NOMO-1 treated with DMSO at 0.1 percent for 48 hours (cell line): ENCODE results near the gene NTNG2.

Experiments
- DNase-seq: peaks from one replicate; lab custom pipeline; 2025; ENCODE audit not compliant: unreplicated experiment; lab: John Stamatoyannopoulos, UW

The NTNG2 gene

DNA sequence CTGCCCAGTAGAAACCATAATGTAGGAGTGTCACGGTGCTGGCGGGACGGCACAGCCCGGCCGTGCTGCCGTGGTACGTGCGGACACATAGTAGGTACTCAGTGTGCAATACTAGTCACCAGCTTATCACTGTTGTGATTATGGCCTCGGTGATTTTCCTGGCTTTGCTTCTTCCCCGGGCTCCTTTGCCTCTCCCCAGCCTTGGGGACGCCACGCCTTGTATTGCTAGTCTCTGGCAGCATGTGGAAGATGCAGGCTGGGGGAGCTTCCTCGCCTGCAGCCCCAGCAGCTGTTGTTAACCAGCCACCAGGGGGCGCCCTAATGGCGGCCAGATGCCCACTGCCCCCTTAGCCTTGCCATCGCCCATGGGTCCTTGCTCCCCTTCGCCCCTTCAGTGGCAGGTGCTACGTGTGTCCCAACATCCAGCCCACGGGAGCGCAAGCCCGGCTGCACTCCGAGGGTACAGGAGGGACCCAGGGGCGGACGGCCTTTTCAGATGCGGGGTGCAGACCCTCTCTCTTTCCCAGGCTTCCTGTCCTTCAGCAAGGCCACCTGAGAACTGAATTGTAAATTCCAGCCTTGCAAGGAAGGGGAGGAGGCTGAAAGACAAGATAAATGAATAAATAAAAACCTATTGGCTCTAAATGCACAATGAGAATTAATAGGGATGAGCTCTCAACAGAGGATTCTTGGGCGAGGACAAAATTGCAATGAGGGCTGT is 8.0 kb downstream of the NTNG2 start:
- DNase-seq = peak; percentile 59

DNA sequence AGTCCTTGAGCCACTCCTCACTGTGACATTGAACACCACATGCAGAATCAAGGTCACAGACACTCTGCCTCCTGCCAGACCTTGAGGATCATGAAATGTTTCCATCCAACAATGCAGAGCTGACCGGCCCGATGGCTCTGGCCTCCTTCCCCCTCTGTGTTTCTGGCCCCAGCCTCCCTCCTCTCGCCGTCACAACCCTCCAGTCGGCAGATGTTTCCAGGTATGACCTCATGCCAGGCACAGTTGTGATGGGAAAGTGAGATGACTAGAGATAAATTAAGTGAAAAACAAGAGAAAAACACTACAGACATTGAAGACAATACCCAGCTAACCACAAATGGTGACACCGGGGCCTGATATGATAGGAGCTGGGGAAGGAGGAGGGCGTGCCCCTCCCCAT is 9.8 kb downstream of the NTNG2 start:
- no peak for DNase-seq

DNA sequence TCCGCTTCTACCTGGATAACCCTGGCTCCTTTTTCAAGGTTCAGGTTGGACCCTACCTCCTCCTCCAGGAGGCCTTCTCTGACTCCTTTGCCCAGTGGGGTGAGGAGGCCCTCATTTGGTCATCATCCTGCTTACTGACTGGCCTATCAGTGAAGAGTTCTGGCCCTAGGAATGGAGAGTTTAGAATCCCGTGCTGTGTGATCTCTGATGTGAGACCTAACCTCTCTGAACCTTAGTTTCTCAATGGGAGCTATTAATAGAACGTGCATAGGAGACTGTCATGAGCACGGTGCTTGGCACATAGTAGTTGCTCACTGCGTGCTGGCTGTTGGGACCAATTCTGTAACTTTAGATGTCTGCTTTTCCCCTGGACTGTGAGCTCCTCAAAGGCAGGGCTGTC is 10.3 kb downstream of the NTNG2 start:
- no peak for DNase-seq

DNA sequence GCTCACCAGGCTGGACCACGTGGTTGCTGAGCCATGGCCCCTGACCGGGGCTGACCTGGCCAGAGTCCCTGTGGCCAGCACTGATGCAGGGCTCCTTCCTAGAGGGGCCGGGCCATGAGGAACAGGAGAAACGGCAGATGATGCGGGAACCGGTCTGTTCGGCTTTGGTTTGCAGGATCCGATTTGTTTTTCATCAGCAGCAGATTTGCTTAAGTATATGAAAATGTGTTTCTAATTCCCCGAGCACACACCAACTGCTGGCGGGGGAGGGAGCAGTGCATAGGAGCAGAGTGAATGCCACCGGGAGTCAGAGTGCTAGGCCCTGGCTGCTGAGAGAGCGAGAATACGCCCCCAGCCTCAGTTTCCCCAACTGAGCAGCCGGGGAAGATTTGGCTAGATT is 13.6 kb downstream of the NTNG2 start:
- DNase-seq = no peak

DNA sequence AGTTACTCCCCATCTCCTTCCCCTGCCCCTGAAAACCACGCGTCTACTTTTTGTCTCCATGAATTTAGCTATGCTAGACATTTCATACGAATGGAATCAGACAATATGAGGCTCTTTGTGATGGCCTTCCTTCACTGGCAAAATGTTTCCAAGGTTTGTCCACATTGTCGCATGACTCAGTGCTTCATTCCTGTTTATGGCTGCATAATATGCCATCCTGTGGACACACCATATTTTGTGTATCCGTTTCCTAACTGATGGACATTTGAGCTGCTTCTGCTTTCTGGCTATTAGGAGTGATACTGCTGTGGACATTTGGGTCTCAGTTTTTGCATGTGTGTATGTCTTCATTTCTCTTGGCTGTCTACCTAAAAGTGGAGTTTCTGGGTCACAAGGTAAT is 14.5 kb downstream of the NTNG2 start:
- no peak for DNase-seq

DNA sequence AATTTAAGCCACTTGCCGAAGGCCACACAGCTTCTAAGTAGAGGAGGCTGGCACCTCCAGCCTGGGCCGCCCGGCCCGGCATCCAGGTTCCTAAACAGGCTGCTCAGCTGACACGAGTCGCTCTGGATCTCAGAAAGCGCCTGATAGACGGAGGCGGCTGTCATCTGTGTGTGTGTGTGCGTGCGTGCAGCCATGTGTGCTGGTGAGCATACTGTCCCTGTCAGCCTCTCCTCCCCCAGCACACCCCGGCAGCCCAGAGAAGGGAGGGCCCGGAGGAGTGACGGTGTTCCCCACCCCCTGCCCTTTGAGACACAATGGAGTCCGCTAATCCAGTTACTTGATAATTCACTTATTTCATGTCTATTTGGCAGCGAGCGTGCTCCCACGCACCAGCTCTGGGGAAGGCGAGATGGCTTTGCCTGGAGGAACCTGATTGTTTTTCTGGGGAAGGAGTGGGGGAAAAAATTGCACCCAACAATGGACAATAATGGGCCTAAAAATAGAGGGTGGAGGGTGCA is 20.0 kb downstream of the NTNG2 start:
- no peak for DNase-seq

DNA sequence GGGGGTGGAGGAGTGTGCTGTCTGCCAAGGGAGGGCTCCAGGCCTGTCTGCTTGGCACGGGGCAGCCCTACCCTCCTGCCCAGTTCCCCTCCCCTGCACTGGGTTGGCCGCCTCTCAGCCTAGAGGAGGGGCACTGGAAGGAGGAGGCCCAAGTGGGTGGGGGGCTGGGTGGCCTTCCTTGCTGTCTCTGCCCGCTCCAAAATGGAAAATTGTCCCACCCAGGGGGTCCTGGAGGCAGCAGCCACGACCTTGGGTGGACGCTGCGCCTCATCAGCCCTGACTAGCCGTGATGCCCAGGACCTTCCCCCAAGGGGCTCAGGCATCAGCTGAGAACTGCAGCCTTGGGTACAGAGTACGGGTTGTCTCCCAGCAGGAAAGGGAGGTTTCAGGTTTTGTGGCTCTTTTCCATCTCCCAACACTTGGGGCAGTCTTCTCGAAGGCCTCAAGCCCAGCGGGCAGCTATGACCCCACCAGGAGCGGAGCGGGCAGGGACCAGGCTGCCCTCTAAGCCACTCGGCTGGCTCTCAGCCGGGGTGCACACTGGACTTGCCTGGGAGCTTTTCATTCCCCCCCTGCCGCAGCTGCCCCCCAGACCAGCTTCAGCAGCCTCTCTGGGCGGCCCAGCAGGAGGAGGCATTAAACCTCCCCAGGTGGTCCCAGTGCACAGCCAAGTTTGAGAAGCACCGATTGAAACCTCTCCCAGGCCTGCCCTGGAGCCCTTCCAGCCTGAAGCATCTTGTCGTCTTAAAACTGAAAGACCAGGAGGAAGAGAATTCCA is 20.6 kb downstream of the NTNG2 start:
- no peak for DNase-seq

DNA sequence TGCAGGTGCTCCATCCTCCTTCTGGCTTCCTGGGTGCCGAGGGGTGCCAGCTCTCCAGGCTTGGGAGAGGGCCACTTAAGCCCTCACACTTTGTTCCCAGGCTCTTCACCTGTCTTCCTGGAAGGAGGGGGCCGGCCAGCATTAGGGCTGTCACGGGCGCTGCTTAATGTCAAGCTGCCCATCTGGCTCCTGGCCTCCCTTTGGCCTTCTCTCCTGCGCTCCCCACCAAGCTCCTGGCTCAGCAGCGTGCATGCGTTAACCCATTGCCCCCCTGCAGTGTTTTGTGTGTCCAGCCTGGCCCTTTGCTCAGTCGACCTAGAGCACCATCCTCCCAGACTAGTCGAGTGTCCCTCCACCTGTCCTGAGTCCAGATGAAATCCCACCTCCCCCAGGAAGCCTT is 21.3 kb downstream of the NTNG2 start:
- no peak for DNase-seq

DNA sequence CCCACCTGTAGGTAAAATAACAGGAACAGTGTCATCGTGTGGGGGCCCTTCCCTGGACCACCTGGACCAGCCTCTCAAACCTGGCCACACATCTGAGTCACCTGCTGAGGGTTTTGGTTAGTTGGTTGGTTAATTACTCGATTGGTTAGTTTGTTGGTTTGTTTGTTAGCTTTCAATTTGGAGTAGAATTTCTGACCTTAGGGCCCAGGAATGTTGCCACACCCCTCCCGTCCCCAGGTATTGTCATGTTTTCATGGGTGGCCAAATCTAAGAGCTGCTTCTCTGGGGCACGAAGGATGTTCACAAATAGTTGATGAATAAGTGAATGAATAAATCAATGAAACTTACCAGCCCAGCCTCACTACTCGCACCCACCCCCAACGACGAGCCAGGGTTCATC is 21.9 kb downstream of the NTNG2 start:
- no peak for DNase-seq

DNA sequence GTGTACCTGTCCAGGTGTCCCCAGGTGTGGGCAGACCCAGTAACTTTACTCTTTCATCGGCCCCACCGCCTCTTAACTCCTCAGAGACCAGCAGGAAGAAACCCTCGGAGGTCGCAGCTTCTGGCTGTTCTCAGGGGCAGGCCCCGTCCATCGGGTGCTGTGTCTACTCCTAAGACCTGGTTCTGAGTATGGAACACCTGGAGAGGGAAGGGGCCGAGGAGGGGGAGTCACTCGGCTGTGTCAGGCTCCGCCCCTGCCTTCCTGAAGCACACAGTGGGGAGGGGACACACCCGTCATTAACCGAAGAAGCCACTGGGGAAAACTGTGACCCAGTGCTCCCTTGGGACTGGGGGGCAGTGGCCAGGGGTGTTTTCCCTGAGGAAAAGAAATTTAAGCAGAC is 22.3 kb downstream of the NTNG2 start:
- no peak for DNase-seq

DNA sequence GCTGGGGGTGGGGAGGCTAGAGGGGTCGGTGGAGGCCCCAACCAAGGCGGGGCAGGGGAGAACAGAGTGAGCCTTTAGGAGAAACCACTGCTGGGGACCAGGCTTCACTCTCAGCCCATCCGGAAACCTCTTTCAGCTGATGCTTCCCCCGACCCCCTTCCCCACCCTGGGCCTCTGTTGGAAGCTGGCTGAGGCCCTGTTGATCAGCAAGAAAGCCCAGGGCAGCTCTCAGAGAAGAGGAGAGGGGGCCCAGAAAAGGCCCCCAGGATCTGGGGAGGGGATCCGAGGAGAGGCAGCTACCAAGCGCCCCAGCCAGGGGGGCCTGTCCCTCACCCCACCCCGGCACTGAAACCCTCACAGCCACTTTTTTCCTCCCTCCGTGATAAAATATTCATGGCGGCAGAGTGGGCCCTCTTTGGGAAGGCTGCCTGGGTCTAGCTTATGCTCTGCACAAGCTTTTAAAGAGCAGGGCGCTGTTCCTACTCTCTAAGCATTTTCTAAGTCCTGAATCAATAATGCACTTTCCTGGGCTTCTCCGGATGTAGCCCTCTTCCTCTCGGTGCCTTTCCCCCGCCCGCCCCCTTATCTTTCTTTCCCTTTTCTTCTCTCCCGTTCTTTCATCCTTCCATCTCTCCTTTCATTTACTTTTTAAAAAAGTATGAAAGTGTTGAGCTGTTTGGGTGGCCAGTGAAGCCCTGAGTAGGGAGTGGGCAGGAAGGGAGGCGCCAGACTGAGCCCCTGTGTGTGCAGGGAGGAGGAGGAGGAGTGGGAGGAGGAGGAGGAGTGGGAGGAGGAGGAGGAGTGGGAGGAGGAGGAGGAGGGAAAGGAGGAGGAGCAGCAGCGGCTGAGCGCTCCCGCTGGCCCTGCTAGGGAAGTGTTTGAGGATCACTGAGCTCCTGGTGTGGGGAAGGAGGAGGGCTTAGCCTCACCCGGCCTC is 23.5 kb downstream of the NTNG2 start:
- DNase-seq = no peak

DNA sequence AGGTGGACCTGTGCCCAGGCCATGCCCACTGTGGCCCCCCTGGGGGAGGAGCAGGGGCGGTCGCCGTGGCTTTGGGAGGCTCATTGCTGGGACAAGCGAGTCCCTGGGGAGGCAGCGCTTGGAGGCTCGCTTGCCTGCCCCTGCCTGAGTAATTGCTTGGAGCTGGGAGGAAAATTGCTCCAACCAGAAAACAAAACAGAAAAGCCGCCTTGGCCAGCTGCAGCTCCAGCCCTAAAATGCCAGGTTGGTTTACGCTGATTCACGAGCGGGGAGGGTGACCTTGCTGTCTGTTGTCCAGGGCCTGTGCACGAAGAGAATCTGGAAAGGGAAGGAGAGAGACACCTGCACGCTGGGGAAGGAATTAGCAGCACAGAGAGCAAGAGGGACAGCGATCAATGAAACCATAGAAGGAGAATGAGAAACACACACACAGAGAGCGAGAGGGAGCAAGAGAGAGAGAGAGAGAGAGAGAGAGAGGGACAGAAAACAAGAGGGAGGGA is 25.3 kb downstream of the NTNG2 start:
- no peak for DNase-seq

DNA sequence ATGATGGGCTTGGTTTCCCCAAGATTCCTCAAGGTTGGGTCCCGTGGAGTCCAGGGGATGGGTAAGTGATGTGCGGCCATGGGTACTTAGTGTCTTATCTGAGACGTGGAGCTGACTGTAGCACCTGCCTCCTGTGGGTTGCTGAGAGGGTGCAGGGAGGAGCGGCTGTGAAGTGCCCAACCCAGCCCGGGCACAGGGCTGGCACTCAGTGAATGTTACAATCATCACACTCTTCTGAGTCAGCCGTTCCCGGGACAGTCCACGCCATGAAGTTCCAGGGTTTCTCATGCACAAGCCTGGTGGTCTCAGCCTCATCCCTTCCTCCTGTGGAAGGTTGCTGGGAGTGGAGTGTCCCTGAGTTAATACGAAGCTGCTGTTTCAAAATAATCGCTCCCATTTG is 29.1 kb downstream of the NTNG2 start:
- no peak for DNase-seq

DNA sequence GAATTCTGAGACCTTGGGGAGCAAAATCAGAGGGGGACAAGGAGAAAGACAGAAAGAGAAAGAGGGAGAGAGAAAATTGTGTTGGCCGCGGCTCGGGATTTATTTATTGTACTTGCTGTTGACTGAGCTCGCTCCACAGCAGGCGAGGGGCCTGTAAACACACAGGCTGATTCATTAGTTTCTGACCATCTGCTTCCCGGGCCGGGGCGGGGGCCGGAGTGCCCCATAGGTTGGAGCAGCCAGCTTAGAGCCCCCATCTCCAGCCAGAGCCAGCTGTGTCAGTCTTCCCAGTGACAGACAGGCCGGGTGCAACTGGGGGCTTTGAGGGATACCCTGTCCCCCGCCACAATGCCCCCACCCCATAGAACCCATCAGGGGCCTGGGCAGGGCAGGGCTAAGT is 30.9 kb downstream of the NTNG2 start:
- no peak for DNase-seq

DNA sequence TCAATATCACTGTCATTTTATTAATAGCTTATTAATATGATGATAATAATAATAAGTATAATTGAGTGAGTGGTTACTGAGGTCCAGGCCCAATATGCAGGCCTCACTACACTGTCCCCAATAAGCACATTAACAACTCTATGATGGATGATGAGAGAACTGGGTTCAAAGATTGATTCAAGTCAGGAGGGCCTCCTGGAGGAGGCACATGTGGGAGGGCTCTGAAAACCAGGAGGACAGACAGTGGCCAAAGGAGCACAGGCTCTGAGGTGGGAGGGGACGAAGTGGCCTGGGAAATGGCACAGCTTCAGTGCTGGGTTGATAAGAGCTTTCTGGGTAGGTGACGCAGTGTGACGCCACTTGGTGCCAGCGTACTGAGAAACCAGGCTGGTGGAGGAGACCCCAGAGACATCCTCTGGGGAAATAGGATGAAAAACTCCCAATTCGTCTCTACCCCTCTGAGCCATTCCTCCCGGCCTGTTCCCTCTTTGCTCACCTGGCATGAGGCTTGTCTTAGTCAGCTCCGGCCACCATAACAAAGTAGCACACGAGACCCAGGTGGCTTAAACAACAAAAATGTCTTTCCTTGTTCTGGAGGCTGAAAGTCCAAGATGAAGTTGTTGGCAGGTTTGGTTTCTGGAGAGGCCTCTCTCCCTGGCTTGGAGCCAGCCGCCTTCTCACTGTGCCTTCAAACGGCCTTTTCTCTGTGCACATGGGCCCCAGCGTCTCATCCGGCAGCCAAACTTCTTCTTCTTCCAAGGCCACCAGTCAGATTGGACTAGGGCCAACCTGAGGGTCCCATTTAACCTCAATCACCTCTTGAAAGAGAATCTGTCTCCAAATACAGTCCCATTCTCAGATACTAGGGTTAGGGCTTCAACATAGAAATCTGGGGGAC is 31.6 kb downstream of the NTNG2 start:
- DNase-seq = no peak

DNA sequence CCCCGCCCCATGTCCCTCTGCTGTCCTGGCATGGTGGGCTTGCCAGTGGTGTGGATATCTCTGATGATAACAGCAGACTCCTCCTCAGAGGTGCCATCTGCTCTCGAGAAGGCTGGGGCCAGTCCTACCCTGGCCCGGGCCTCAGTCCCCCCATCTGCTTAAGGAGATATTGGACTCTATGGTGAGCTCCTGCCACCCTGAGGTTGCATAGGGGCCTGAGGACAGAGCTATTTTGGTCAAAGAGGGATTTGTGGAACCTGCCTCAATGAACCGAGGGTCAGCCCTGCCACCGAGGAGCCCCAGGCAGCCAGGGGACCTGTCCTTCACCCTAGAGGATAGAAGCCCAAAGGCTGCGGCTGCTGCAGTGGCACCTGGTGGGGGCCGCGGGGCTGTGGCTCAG is 32.6 kb downstream of the NTNG2 start:
- DNase-seq = no peak

DNA sequence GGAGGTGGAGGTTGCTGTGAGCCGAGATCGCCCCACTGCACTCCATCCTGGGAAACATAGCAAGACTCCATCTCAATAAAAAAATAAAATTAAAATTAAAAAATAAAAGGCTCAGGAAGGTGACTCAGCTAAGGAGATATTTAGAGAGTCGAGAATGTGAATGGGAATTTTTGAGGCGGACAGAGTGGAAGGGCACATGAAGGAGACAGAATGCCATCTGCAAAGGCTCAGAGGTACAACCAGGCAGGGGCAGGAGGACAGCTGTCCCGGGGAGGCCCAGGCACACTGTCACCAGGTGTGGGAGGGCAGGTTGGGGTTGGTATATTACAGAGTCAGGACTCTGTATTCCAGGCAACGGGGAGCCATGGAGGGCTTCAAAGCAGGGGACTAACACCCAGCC is 35.5 kb downstream of the NTNG2 start:
- DNase-seq = no peak

DNA sequence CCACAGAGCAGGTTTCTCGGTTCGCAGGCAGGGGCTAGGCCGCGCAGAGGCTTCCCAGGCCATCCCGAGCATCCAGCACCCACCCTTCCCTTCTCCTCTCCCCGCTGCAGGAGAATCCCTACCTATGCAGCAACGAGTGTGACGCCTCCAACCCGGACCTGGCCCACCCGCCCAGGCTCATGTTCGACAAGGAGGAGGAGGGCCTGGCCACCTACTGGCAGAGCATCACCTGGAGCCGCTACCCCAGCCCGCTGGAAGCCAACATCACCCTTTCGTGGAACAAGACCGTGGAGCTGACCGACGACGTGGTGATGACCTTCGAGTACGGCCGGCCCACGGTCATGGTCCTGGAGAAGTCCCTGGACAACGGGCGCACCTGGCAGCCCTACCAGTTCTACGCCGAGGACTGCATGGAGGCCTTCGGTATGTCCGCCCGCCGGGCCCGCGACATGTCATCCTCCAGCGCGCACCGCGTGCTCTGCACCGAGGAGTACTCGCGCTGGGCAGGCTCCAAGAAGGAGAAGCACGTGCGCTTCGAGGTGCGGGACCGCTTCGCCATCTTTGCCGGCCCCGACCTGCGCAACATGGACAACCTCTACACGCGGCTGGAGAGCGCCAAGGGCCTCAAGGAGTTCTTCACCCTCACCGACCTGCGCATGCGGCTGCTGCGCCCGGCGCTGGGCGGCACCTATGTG is 36.1 kb downstream of the NTNG2 start:
- DNase-seq = no peak

DNA sequence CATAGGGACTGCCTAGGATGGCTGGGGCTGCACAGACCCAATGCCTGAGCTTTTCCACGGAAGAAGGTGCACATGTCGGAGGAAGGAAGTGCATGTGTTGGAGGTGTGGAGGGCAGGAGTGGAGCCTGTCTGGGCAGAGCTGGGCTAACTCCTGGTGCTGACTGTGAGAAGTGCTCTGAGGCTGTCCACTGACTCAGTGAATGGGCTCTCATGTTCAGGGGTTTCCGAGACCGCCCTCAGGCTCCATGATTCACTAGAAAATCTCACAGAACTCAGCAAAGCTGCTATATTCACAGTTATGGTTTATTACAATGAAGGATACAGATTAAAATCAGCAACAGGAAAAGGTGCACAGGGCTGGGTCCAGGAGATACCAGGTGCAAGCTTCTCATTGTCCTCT is 37.2 kb downstream of the NTNG2 start:
- no peak for DNase-seq

DNA sequence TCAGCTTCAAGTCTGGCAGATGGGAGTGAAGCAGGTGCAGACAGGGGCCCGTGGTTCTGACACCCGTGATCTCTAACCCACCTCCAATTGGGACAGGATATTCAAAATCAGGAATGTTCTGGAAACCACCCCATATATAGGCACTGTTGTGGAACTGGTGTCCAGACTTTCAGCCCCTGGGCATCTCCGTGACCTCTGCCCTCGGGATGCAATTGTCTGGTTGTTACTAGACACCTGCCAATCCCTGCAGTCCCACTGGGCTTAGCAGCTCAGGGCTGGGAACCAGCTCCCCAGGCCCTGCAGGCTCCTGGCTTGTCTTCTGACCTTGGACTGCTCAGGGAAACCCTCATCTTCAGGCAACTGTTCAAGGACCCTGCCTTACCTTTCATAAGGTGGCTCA is 38.8 kb downstream of the NTNG2 start:
- no peak for DNase-seq
